GM19452 (cell line): ENCODE results near the gene AFMID.
"Not testable (repeated sequence)": the region's sequence is repeated elsewhere in the genome, so short reads cannot be mapped to it uniquely, and the experiment has no call there.

Experiments
- ATAC-seq: cut with Tn5 transposase; IDR thresholded peaks from one replicate; pipeline ENCODE4 v1.9.1; 2021; ENCODE audit not compliant: unreplicated experiment

Gene AFMID

GRCh38 chr17:78186692-78187595, at the start of gene AFMID, which contains the start of gene TK1:
AFMID (plus strand) TSS chr17:78187362; CDS start chr17:78187371, 9 bp downstream.
TK1 (minus strand) TSS chr17:78187052; CDS start chr17:78186994, 58 bp downstream.
- ATAC-seq, result peak; percentile 90

DNA sequence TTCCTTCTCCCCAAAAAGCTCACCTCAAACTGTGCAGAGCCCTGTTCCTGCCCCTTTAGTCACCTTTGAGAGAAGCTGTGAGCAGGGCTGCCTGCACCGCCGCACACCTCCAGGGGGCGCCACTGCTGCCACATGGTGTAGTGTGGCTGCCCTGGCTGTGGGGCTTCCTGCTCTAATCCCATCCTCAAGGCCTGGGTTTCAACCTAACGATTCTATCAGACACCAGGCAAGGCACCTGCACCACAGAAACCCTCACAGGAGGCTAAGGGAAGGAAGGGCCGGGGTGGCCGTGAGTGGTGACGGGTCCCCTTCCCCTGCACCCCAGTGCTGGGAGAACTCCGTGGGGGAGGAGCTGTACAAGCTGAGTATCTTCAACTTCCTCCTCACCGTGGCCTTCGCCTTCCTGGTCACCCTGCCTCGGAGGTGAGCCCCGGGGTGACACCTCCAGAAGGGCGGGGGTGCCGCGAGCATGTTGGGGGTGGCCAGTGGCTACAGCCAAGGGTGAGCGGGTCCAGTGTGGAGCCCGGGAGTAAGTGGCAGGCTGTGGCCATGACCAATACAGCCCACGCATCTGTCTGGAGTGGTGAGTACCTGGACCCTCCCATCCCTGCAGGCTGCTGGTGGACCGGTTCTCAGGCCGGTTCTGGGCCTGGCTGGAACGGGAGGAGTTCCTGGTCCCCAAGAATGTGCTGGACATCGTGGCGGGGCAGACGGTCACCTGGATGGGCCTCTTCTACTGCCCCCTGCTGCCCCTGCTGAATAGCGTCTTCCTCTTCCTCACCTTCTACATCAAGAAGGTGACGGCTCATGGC, 49.6 kb upstream of the AFMID start:
- ATAC-seq, result no peak

DNA sequence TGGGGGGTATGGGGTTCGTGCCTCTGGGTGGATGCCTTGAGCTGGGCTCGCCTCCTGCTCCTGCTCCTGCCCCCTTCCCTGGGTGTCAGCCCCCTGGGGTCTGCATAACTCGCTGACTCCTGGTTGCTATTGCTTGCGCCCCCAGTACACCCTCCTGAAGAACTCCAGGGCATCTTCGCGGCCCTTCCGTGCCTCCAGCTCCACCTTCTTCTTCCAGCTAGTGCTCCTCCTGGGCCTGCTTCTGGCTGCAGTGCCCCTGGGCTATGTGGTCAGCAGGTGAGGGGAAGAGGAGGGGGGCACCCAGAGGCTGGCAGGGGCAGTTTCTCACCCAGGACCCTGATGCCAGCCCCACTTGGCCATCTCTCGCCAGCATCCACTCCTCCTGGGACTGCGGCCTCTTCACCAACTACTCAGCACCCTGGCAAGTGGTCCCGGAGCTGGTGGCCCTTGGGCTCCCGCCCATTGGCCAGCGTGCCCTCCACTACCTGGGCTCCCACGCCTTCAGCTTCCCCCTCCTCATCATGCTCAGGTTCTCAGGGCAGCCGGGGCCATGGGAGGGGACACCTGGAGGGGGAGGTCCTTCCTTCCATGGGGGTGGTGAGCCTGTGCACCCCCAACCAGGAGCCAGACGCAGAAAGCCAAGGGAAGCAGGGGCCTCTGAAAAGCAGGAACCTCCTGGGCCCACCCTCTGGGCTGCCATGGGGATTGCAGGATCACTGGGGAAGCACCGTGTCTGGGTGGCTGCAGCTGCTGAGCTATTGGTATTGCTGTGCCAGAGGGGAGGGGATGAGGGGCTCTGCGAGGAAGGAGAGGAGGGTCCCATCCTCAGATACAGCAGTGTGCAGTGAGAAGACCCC, 48.7 kb upstream of the AFMID start:
- no peak for ATAC-seq

DNA sequence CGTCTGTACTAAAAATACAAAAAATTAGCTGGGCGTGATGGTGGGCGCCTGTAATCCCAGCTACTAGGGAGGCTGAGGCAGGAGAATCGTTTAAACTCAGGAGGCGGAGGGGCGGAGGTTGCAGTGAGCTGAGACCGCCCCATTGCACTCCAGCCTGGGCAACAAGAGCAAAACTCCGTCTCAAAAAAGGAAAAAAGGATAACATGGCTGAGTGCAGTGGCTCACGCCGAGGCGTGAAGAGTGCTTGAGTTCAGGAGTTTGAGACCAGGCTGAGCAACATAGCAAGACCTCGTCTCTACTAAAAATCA, 47.3 kb upstream of the AFMID start:
- ATAC-seq, result not testable (repeated sequence)

DNA sequence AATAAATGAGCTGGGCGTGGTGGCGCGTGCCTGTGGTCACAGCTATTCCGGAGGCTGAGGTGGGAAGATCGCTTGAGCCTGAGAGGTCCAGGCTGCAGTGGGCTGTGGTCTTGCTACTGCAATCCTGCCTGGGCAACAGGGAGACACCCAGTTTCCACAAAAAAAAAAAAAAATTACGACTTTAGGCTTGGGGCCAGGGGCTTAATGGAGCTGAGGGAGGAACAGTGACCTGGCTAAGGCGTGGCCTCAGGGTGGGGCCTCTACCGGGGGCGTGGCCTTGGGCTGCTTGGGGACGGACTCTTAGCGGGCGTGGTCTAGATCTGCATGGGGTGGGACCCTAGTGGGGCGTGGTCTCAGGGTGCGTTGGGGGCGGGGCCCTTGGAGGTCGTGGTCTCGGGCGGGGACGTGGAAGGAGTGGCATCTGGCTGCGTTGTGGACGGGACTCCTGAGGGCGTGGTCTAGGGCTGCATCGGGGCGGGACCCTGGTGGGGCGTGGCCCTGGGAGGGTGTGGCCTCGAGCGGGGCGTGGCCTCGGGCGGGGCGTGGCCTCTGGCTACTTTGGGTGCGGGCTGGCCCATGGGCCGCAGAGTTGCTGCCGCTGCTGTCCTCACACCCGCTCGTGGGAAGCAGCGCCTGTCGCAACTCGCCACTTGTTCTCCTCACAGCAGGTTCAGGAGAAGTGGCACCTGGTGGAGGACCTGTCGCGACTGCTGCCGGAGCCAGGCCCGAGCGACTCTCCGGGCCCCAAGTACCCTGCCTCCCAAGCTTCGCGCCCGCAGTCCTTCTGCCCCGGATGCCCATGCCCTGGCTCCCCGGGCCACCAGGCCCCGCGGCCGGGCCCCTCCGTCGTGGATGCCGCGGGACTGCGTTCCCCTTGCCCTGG, 46.8 kb upstream of the AFMID start:
- peak; percentile 75 for ATAC-seq

- ATAC-seq, result no peak
These were observed 45.6 kb upstream of the AFMID start for GRCh38 chr17:78141437-78142118.

GRCh38 chr17:78142119-78142861, 44.9 kb upstream of the AFMID start:
- no peak for ATAC-seq

DNA sequence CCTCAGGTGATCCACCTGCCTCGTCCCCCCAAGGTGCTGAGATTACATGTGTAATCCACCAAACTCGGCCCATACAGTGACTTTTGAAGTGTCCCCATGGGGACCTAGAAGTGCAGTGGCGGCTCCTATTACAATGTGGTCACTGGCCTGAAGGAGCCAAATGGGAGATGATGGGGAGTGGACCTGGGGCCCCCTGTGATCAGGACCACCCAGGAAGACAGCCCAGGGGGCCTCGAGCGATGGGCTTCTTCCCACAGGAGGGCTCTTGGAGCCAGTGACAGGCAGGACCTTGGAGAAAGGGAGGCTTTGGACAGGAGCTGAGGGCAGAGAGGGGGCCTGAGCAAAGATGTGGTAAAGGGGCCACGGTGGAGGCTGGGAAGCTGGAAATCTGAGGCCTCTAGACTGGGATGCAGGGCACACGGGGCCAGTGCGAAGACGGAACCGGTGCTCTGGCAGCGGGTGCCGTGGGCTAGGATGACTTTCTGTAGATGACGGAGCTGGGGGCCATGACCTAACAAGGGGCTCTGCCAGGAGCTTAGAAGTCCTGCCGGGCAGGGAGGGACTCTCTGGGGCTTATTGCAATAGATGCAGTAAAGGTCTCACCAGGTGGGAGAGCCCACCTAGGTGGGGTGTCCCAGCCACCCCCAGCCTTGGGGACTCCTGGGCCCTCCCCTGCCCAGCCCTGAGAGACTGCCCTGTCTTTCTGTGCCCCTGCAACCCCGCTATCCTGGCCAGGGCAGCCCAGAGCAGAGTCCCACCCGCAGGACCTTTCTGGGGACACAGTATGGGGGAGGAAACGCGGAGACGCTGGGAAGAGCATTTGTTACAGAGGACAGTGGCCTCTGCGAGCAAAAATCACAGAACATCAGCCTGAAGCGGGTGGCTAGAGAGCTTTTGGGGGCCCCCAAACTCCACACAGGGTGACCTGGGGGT, 43.7 kb upstream of the AFMID start:
- no peak for ATAC-seq

- ATAC-seq, result no peak
These were observed 42.9 kb upstream of the AFMID start for GRCh38 chr17:78144147-78144719.

DNA sequence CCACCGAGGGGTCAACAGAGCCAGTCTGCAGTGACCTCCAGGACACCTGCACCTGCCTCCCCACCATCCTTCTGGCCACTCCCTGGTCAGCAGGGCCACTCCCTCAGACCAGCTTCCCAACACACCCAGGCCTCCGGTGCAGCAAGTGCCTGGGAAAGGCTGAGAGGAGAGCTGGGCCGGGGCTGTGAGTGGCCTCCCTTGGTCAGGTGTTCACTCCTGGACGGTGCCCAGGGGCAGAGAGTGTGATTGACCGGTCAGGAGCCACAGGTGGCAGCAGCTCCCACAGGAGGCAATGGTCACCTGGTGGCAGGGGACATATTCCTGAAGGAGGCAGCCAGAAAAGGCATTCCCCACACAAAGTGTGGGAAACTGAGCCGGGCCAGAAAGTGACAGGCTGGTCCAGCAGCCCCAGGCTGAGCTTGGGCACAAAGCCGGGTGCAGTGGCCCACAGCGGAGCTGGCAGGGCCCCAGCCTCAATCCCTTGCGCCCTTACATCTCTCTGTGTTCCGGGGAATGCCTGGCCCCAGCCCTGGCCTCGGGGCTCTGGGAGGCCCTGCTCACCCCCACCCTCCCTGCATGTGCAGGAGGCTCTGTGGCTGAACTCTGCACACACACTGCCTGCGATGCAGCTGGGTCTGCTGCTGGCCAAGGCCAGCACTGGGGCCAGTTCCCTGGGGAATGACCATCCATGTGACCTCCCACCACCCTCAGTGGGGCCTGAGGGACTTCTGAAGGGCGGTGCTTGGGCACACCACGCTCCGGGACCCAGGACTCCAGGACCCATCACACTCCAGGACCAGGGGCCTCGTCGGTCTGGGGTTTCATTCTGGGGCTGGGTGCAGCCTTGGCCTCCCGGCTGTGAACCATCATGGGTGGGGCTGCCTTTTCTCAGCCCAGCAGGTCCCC, 42.2 kb upstream of the AFMID start:
- no peak for ATAC-seq

GRCh38 chr17:78146471-78146869, 40.7 kb upstream of the AFMID start:
- ATAC-seq, result no peak

DNA sequence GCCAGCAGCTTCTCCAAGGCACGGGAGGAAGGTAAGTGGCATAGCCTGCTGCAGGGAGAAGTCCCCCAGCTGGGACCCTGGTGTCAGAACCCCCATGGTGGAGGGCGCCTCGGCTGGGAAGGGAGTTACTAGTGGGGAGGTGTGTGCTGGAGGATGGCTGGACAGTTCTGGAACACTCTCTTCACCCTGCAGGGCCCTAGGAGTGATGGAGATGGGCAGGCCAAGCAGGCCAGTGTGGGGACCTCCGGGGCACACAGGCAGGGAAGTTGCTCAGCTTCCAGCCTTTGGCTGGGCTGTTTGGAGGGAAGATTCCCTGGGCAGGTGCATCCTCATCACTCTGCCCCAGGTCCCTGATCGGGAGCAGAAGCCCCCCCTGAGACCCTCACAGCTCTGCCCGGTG, 40.3 kb upstream of the AFMID start:
- ATAC-seq, result no peak

DNA sequence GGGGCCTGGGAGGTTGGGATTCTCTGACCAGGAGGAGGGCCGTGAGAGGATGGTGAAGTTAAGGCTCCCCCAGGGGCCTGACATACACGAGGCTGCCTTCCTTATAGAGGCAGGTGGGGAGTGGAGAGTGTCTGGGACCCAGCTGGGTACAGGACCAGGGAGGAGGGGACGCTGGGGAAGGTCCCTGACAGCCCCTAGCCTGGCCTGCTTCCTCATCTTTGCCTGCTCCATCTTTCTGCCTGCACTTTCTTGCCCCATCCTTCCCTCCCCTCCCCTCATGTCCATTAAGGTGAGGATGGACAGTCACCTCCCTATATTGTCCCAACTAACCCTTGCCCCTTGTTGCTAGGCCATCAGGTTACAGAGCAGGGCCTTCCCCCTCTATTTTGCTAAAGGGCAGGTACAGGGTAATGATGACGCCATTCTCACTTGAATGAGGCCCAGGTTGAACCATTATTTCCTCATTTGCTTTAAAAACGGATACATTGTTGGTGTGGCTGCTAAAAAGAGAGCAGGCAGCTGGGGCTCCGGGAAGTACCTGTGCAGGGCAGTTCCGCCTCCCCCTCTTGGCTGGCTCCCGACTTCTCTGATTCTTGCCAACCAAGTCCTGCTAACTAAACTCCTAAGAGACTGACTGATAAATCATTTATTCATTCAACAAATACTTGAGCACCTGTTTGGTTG, 39.7 kb upstream of the AFMID start:
- ATAC-seq, result no peak

DNA sequence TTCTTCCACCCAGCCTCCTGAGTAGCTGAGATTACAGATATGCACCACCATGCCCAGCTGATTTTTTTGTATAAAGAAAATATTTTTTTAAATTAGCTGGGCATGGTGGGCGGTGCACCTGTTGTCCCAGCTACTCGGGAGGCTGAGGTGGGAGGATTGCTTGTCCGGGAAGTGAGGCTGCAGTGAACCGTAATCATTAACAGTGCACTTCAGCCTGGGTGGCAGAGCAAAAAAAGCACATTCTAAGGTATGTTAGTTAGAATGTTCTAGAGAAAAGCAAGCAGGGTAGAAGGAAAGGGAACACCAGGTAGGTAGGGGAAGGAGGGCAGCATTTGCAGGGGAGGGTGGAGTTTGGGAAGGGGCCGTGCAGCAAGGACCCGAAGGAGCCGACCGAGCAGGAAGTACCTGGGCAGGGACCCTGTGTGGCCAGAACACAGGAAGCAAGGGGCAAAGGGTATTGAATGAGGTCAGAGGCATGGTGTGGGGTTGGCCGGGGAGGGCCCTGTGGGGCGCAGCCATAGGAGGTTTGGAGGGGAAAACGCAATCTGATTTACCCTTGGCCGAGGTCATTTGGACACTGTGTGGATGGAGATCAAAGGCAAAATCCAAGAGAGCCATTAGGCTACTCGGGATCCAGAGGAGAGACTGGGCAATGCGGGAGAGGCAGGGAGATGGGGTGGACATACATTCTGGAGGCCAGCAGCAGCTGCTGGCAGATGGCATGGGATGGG, 38.7 kb upstream of the AFMID start:
- no peak for ATAC-seq

DNA sequence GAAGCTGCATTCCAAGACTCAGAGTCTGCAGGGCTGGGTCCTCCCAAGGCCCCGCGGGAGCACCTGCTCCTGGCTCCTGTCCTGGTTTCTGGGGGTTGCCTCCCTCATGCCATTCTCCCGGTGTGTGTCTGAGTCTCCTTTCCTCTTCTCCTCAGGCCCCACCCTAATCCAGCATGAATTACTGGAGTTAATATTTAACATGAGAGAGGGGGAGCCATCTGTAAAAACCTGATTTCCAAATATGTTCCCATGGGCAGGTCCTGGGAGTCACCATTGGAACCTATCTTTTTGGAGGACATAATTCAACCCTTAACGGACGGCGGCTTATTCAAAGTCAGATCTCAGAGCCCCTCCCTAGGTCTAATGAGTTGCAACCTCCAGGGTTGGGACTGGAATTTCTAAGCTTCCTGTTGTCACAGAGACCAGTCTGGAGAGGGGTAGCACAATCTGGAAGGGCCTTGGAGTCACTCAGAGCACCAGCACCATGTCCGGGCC, 35.6 kb upstream of the AFMID start:
- no peak for ATAC-seq
